GM19452 (cell line): Measurements from ENCODE around the gene NAA60.
"Not testable (repeated sequence)": the region's sequence is repeated elsewhere in the genome, so short reads cannot be mapped to it uniquely, and the experiment has no call there.

Experiments
- ATAC-seq: cut with Tn5 transposase; IDR thresholded peaks from one replicate; pipeline ENCODE4 v1.9.1; 2021; ENCODE audit not compliant: unreplicated experiment

The NAA60 gene

GRCh38 chr16:3508736-3509135 is 65.3 kb downstream of the NAA60 start:
- ATAC-seq, result no peak

- ATAC-seq, result no peak
These were observed 66.0 kb downstream of the NAA60 start for GRCh38 chr16:3509470-3509928.

- ATAC-seq, result no peak
These were observed 66.9 kb downstream of the NAA60 start for GRCh38 chr16:3510416-3510815.

- ATAC-seq, result no peak
These were observed 68.1 kb downstream of the NAA60 start for GRCh38 chr16:3511286-3512180.

- ATAC-seq, result no peak
These were observed 70.6 kb downstream of the NAA60 start for GRCh38 chr16:3513892-3514583.

GRCh38 chr16:3514621-3515020 is 71.1 kb downstream of the NAA60 start:
- no peak for ATAC-seq

- no peak for ATAC-seq
These were observed 72.4 kb downstream of the NAA60 start for GRCh38 chr16:3515897-3516296.

- no peak for ATAC-seq
These were observed 75.0 kb downstream of the NAA60 start for GRCh38 chr16:3518292-3518985.

GRCh38 chr16:3518986-3519348 is 75.5 kb downstream of the NAA60 start:
- no peak for ATAC-seq

GRCh38 chr16:3519581-3519980 is 76.1 kb downstream of the NAA60 start:
- no peak for ATAC-seq

GRCh38 chr16:3520413-3520812 is 76.9 kb downstream of the NAA60 start:
- no peak for ATAC-seq

- ATAC-seq, result no peak
These were observed 77.4 kb downstream of the NAA60 start for GRCh38 chr16:3520841-3521240.

- ATAC-seq, result no peak
These were observed 79.8 kb downstream of the NAA60 start for GRCh38 chr16:3523281-3523680.

- ATAC-seq, result no peak
These were observed 82.5 kb downstream of the NAA60 start for GRCh38 chr16:3525951-3526350.

GRCh38 chr16:3527216-3527829 is 83.8 kb downstream of the NAA60 start:
- not testable (repeated sequence) for ATAC-seq

- no peak for ATAC-seq
These were observed 84.9 kb downstream of the NAA60 start for GRCh38 chr16:3528406-3528805.

- no peak for ATAC-seq
These were observed 85.7 kb downstream of the NAA60 start for GRCh38 chr16:3529175-3529574.

GRCh38 chr16:3530371-3530914 is 87.0 kb downstream of the NAA60 start:
- ATAC-seq, result no peak

GRCh38 chr16:3532741-3533140 is 89.3 kb downstream of the NAA60 start:
- no peak for ATAC-seq

- ATAC-seq, result no peak
These were observed 90.6 kb downstream of the NAA60 start for GRCh38 chr16:3534126-3534525.

- no peak for ATAC-seq
These were observed 92.8 kb downstream of the NAA60 start for GRCh38 chr16:3536271-3536731.
